HG03460 (cell line): ENCODE results near the gene TTC13.

Experiments
- ATAC-seq: cut with Tn5 transposase; IDR thresholded peaks from one replicate; pipeline ENCODE4 v1.9.1; 2021; ENCODE audit not compliant: unreplicated experiment

Gene TTC13

GRCh38 chr1:230858236-230858820, 120.3 kb downstream of the TTC13 start:
- ATAC-seq = no peak

- no peak for ATAC-seq
Measured at GRCh38 chr1:230857822-230858221, 120.8 kb downstream of the TTC13 start.

GRCh38 chr1:230857077-230857476, 121.6 kb downstream of the TTC13 start:
- ATAC-seq = no peak
